Fibroblast of skin of abdomen (primary cell): Measurements from ENCODE around the gene SPTBN1.

Source experiments
- DNase-seq: peaks from one replicate; pipeline ENCODE4 v3.0.0-alpha.2; 2013

SPTBN1 gene

DNA sequence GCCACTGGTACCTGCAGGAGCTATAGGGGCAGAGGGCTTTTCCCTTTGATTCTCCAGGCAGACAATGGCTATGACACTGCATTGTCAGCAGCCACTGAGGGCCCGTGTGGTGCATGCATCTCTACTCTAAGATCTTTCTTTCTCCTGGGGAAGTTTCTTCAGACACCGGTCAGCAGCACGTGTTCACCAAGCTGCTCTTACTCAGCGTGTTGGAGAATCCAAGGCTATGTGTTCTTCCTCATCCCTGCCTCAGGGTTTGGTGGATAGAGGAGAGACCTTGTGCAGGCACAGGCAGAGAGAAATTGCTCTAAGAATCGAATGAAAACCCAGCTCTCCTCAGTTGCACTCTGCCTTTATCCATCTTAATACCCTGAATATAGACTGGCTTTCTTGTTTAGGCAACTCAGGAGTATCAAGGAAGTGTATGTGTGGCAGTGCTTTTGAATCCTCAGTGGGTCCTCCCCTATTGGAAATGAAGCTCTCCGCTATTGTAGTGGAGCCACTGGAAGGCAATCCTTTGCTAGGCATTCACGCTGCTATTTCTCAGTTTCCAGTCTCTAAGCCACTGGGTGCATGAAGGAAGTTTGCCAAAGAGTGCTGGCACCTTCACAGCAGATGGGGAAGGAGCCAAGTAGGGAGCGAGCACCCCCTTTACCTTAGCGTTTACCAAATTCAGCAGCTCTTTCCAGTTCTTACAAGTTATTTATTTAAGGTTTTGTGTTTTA lies 180.4 kb downstream of the SPTBN1 start:
- DNase-seq, result no peak

DNA sequence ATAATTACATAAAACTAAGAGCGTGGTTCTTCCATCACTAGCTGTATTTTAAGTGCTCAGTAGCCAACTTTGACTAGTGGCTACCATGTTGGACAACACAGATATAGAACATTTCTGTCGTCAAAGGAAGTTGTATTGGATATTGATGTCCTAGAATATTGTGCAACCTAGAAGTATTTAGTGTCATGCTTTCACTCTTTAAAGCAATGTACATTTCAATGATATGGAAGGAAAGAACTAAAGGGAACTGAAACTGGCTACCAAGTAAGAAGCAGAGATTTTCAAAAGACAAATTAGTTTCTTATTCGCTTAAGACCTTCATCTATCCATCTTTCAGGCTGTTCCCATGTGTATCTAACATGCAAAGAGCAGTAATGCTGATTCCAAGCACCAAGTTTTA lies 182.0 kb downstream of the SPTBN1 start:
- no peak for DNase-seq

DNA sequence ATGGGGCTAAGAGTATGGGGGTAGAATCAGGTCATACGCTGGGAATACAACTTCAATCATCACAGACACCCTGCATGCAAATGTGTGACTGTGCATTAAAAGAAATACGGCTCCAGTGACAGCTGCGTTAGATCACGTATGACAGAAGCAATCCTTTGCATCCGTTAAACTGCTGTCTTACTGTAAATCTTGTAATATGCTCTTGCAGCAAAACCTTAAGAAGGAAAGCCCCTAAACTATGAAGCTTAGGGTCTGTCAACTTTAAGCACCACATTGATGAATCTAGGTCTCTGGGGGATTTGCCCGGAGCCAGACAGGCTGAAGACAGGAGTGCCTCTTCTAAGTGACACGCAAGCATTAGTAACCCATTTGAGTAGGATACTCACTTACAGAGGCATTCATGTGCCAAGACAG lies 182.7 kb downstream of the SPTBN1 start:
- peak; percentile 59 for DNase-seq

DNA sequence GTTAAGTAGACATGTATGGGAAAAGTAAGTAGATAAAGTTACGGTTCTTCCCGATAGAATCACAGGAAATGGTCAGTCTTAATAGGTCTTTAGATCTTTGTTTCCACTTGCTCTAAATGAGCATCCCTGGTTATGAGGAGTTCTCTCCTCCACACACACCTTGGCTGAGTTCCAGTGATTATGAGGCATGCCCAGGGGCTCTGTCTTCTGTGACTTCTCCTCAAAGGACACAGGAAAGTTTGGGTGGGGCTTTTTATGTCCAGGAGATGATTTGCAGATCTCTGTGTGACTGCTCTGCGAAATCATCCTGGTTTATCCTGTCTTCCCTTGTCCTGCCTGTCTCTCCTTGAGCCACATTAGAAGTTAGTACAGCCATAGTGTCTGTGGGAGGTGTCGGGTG lies 183.5 kb downstream of the SPTBN1 start:
- DNase-seq, result peak; percentile 17

DNA sequence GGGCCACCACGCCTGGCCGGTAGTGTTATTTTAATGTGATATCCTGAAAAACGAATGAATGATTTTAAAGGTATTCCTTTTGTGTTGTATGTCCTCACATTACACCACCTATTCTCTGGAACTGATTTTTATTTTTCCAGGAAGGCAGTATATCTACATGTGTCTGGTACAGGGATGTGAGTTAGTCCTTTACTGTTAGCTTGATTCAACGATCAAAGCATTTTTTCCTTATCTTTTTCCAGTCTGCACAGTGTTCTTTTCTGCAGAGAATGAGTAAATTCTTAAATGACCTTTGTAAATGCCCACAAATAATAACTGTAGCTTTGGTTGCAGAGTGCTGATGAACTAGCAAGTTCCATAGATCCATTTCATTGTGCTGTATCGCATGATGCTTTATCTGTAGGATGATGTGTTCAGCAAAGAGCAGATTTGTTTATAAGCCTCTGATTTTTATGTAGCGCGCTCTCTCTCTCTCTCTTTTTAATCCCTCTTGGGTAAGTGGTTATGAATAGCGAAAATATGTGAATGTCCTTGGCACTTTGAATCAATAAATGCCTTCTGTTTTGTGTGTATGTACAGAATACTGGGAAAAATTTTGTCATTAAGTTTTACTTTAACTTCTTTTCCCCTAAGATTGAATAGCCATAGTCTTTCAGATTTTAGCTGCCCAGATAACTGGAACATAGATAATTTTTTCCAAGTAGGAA lies 184.9 kb downstream of the SPTBN1 start:
- no peak for DNase-seq

DNA sequence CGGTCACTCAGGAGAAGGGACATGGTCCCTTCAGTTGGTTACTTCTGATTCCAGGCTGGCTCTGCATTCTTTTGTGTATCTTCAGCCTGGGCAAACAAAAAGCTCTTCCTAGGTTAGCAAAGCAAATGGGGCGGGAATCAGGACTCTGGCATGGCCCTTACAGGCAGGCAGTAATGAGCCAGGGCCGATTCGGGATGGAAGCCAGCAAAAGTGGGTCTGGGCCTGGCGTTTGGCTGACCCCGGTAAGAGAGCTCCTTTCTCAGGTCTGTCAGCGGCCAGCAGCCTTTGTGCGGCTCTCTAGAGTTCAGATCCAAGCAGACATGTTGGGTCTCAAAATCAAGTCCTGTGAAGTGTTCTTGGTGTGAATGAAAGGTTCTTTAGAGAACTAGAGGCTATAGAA lies 185.9 kb downstream of the SPTBN1 start:
- DNase-seq, result no peak

DNA sequence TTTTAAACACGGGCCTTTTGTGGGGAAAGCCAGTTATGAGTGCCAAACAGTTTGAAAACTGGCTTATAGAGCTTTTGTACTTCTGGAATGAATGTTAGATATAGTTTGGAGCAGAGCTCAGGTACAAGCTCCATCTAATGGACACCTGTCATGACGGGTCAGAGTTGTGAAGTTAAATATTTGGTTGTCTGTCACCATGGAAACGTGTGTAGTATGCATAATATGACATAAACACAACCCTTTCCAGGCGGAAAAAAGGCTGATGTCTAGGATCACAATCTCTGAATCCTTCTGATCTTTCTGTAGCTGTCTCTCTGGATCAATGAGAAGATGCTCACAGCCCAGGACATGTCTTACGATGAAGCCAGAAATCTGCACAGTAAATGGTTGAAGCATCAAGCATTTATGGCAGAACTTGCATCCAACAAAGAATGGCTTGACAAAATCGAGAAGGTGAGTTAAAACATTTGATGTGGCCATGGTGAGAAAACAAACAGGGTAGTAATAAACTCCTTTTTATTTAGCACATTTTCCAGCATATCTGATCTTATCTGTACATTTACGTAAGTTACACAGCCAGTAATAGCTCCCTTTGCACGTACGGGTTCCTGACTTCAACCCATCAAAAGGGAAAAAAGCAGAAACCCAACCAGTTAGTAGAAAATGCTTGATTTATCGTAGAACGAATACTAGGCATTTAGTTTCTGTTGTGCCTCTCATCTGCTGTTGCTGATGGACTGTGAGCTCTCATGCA lies 186.7 kb downstream of the SPTBN1 start:
- no peak for DNase-seq

DNA sequence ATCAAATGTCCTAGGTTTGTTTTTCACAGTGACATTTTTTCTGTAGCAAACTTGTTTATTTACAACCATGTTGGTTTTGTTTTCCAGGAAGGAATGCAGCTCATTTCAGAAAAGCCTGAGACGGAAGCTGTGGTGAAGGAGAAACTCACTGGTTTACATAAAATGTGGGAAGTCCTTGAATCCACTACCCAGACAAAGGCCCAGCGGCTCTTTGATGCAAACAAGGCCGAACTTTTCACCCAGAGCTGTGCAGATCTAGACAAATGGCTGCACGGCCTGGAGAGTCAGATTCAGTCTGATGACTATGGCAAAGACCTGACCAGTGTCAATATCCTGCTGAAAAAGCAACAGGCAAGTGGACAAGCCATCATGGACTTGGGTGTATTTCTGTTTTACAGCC lies 188.1 kb downstream of the SPTBN1 start:
- no peak for DNase-seq

DNA sequence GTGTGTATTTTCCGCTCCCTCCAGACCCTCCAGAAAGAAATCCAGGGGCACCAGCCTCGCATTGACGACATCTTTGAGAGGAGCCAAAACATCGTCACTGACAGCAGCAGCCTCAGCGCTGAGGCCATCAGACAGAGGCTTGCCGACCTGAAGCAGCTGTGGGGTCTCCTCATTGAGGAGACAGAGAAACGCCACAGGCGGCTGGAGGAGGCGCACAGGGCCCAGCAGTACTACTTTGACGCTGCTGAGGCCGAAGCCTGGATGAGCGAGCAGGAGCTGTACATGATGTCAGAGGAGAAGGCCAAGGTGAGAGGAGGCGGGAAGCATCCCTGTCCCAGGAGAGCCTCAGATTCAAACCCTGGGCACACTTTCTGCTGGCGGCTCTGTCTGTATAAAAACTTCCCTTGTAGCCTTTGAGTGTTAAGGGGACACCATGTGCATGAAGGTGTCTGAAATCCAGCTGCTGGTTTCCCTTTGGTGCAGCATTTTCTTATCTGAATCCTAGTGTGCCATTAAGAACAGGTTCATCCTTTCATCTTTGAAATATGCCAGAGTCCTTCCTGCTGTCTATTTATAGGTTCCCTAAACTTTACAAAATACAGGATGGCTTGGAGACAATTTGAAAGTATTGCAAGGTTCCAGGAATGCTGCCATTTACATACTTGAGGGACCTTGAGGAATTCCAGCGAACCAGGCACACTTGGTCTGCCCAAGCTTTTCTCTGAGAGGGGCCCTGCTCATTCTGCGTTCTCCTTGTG lies 190.2 kb downstream of the SPTBN1 start:
- no peak for DNase-seq

DNA sequence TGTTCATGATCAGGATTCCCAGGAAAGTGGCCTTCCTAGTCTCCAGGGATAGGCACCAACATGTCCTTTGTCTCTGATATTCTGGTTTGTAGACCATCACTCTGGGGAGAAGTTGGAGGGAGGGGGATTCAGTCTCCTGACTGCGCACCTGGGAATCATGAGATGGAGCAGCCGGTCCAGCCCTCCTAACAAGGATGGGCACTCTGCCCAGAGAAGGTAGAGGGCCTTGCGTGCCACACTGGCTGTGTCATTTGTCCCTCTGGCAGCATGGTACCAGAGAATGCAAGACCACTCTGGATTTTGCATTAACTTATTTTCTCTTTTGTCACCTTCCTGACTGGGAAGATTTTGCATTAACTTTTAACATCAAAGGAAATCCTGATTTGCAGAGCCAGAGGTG lies 192.1 kb downstream of the SPTBN1 start:
- no peak for DNase-seq

DNA sequence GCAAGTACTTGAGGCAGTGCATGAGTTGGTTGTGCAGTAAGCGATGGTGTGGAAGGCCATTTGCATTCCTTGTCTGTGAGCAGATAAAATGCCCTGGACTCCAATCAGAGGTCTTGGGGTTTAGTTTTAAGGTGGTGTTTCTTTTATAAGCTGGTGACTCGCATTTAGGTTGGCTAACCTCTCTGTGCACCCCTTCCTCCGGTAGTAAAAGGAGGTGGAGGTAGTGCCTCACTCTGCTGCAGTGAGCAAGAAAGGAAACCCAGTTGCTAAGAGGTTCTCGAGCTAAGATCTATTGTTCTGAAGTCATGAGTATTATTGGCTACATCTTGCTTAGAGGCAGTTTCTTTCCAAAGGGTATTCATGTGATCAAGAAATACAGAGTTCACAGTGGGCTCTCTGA lies 193.1 kb downstream of the SPTBN1 start:
- no peak for DNase-seq

DNA sequence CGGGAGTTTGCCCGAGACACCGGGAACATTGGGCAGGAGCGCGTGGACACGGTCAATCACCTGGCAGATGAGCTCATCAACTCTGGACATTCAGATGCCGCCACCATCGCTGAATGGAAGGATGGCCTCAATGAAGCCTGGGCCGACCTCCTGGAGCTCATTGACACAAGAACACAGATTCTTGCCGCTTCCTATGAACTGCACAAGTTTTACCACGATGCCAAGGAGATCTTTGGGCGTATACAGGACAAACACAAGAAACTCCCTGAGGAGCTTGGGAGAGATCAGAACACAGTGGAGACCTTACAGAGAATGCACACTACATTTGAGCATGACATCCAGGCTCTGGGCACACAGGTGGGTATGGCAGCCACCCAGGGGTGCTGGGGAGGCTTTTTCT lies 193.5 kb downstream of the SPTBN1 start:
- no peak for DNase-seq

DNA sequence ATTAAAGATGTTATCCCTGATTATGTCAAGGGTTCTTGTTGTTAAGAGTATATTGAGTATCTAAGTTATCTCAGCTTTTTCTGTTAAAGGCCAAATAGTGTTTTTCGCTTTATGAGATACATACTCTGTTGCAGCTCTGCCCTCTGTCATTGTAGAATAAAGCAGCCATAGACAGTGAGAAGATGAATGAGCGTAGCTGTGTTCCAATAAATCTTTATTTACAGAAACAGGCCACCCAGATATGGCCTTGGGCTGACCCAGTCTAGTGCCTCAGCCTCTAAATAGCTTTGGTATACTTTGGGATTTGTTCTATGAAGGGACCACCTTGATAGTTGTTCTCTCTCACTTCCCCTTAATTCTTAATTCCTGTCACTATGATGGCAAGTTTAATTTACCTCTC lies 194.5 kb downstream of the SPTBN1 start:
- no peak for DNase-seq

DNA sequence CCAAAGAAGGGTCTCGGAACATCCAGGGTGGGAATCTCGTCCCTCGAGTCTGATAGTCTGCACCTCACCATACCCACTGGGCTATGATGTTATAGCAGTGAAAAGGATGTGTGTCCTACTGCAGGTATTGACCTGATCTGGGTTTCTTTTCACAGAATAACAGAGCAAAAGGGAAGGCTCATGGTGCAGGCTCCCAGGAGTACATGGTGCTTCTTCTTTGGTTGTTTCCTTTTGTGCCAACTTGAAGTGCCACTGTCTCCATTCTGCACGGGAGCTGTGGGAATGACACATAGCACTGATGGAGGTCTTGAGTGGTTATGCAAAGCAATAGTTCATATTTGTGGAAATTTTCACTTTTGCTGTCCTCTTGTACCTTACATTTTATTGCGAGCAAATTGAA lies 195.2 kb downstream of the SPTBN1 start:
- no peak for DNase-seq

DNA sequence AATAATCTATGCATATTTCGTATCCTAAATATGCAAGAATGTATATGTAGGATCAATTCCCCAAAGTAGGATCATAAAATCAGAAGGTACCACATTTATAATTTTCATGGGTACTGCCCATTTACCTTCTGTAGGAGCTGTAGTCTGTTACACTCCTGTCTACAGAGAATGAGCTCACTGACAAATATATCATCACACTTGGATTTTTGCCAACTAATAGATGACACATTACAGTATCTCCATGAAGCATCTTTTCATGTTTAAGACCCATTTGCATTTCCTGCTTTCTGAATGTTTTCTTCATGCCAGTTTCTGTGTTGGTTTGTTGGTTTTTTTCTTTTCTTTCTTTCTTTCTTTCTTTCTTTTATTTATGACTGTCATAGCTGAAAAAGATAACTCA lies 196.4 kb downstream of the SPTBN1 start:
- DNase-seq, result no peak

DNA sequence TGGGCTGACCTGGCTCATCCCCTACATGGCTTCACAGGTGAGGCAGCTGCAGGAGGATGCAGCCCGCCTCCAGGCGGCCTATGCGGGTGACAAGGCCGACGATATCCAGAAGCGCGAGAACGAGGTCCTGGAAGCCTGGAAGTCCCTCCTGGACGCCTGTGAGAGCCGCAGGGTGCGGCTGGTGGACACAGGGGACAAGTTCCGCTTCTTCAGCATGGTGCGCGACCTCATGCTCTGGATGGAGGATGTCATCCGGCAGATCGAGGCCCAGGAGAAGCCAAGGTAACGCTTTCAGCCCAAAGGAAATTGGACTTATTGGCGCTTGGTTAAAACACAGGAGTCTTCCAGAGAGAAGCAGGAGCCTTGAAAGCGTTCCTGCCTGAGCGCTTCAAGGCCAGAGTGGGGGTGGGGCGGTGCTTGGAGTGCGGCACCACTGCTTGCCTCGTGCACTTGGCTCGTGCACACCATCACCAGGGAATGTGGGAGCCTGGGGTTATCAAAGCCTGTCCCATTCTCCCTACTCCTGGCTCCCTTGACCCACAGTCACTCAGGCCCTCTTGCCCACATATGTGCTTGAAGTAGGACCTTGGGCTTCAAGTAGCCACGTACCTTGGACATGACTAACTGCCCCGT lies 197.6 kb downstream of the SPTBN1 start:
- DNase-seq, result no peak

DNA sequence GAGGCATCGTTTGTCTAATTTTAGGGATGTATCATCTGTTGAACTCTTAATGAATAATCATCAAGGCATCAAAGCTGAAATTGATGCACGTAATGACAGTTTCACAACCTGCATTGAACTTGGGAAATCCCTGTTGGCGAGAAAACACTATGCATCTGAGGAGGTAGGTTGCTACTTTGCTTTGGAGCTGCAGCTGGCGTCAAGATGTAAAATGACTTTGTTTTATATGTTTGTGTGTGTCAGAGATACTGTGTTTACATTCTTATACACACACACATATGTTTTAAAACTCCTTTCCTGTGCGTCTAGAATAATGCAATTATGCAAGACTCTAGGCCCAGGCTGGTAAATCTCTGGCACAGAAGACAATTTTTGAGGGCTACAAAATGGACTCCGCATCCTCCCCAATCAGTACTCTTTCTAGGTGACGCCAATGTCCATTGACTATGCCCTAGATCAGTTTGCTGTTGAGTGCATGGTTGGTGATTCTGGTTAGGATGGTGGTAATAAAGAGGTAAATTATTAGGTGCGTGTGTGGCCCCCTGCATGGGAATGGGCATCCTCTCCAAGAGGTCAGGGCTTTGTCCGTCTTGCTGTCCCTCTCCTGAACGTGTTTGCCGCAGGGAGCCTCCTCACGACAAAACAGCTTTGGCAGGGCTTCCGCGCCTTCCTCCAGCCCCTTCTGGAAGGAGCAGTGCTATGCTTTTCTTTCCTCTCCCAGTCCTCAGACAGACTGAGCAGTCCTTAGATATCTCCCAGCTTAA lies 199.1 kb downstream of the SPTBN1 start:
- peak; percentile 30 for DNase-seq

DNA sequence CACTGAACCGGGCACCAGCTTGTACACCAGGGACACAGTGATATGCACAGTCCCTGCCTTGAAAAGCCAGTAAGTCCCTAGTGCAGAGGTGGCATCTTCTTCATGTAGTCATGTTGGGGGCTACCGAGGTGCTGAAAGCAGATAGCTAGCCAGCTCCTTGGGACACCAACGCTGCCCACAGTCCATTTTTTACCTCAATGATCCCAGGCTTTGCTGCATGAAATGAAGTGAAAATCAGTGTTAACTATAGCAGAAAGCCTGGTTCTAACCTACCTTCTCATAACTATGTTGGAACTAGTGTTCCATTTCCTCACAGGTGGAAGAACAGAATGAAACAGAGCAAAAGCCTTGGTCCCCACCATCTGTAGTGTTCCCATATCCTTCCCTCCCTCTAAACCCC lies 200.7 kb downstream of the SPTBN1 start:
- DNase-seq, result no peak

DNA sequence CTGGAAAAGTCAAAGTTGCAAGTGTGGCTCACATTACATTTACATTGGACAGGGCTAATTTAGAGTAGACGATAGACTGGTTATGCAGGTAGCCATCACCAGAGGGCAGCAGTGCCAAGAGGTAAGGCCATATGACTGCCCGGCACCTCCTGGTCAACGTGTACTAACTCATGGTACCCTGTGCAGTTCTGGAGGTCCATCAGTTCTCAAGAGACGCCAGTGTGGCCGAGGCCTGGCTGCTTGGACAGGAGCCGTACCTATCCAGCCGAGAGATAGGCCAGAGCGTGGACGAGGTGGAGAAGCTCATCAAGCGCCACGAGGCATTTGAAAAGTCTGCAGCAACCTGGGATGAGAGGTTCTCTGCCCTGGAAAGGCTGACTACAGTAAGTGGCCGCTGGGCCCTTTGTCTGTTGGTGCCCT lies 201.5 kb downstream of the SPTBN1 start:
- no peak for DNase-seq

DNA sequence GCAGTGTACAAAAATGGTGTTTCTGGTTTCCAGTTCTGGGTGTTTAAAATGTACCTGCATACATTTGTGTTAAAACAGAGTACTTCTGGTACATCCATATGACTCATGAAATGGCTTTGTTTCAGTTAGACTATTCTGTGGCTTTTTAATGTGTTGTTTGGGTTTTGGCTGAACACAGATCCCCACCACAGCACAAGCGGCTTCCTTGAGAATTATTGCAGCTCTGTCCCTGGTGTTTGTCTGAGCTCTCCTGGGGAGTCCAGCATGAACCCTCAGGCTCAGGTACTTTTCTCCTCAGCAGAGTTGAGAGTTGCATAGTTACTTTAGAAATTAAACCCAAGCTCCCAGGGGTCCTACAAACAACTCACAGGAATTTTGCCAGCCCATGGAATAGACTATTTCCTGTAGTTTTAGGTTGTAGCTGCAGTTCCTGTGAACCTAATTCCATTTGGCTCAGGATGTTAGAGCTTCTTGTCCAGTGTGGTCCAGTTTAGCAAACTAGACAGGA lies 202.5 kb downstream of the SPTBN1 start:
- DNase-seq, result peak; percentile 78

DNA sequence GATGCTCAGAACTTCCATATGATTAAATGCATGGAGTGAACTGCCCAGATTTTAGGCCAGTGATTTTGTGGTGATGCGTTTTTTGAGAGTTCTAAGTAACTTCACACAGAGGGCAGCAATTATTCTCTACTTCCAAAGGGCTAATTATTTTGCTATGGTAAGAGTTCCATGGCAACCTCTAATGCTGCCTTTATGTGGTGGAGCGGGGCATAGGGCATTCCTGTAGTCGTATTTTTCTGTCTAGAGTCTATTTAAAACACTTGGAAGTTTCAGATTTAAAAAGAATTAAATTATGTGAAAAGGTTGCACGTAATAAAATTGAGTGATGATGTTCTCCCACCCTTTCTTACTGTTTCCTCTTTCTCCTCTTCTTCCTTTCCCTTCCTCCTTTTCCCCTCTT lies 203.4 kb downstream of the SPTBN1 start:
- no peak for DNase-seq
